Peyer's patch (tissue), 4 donors: Measurements from ENCODE around the gene RFPL1.

Source experiments
- POLR2A ChIP-seq, 2 donors: fragments of 450-650 bp; IDR thresholded peaks; one replicate each; pipeline ENCODE4 v1.5.1; 2017; ENCODE audit warnings: antibody characterized with exemption in 2 of 2, mild to moderate bottlenecking in 2 of 2, moderate library complexity in 2 of 2
- TF ChIP-seq, protein P1 (sequence below), 6 experiments: fragments of 450-650 bp in 4 of 6; fragments of 200-600 bp in 2 of 6; sonication (generic) in 1 of 6; IDR thresholded peaks; one replicate each; pipeline ENCODE4 v1.5.1; 2017 to 2019; ENCODE audit warnings: antibody characterized with exemption in 6 of 6, mild to moderate bottlenecking in 3 of 6, moderate library complexity in 1 of 6

DNA sequence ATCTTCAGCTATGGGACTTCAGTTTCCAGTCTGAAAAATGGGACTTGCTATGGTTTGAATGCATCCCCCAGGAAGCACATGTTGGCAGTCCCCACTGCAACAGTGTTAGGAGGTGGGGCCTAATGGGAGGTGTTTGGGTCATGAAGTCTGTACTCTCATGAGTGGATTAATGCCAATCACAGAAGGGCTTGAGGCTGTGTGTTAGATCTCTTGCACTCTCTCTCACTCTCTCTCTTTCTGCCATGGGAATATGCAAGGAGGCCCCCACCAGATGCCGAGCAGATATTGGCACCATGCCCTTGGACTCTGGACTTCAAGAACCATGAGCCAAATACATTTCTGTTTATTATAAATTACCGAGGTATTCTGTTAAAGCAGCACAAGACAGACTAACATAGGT lies 42.3 kb upstream of the RFPL1 start:
- TF ChIP-seq, protein P1, sequence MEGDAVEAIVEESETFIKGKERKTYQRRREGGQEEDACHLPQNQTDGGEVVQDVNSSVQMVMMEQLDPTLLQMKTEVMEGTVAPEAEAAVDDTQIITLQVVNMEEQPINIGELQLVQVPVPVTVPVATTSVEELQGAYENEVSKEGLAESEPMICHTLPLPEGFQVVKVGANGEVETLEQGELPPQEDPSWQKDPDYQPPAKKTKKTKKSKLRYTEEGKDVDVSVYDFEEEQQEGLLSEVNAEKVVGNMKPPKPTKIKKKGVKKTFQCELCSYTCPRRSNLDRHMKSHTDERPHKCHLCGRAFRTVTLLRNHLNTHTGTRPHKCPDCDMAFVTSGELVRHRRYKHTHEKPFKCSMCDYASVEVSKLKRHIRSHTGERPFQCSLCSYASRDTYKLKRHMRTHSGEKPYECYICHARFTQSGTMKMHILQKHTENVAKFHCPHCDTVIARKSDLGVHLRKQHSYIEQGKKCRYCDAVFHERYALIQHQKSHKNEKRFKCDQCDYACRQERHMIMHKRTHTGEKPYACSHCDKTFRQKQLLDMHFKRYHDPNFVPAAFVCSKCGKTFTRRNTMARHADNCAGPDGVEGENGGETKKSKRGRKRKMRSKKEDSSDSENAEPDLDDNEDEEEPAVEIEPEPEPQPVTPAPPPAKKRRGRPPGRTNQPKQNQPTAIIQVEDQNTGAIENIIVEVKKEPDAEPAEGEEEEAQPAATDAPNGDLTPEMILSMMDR (IDR thresholded peaks at IDR 0.05), result no peak
- TF ChIP-seq POLR2A (IDR thresholded peaks at IDR 0.05), result no peak
